ENCODE data around the gene ADORA3. TPM values are rescaled to one million over a fixed set of nuclear protein-coding genes. Genes with fewer than 3 reads are reported as not detected.

The ADORA3 gene
- total and polyA plus RNA-seq, 2 of the 4 experiments (the other 2 are of a cell fraction), result not detected

DNA sequence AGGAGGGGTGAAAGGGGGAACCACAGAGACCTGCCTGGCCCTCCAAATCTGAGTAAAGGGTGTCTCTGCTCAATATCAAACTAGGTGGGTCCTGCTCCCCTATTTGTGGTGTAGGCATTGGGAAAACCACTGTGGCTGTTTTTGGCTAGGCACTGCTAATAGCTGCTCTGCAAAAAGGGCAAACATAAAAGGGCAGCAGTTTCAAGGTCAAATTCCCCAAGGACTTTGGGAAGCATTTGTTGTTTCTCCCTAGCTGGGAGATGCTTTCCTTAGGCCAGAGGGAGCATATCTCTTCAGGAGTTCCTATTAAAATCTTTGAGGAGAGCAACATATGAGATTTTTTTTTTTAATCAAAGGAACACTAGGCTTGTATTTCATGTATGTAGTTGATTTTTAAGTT is 27.2 kb downstream of the ADORA3 start (continued):
- TF ChIP-seq POLR2A (IDR thresholded peaks at IDR 0.05; ENCODE audit: low read depth, low read length) (no peak), RAD21 (IDR thresholded peaks at IDR 0.05; ENCODE audit: low read length) (no peak), RFX5 (IDR thresholded peaks at IDR 0.05; ENCODE audit: low read depth, low read length) (no peak), SMC3 (IDR thresholded peaks at IDR 0.05; ENCODE audit: low read depth, low read length) (no peak), FOS (IDR thresholded peaks at IDR 0.05; ENCODE audit: low read depth, low read length) (no peak)

DNA sequence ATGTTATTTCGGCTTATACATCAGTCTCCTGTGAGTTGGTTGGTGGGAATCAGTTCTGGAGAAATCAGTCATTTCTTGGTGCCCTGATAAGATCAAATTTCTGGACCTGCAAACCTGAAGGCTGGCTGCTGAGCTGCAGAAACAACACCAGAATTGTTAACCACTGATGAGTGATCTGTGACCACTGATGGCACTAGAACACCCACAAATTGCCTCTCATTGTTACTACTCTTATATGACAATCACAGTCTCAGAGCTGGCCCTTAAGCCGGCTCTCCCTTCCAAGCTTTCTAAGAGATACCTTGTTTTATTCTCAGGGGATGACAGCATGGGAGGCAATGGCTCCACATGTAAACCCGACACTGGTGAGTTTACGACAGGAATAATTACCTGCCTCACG is 27.7 kb downstream of the ADORA3 start:
- no peak overlapping the region for H2BK15ac ChIP-seq (ENCODE audit: low read depth, low read length)
- H3K9me1 ChIP-seq (ENCODE audit: insufficient read depth, low read length), result no peaks in the 10 kb centered on the region
- H2BK20ac ChIP-seq (ENCODE audit: low read depth, low read length), result no peak overlapping the region
- H3K56ac ChIP-seq (ENCODE audit: extremely low read depth, insufficient read depth, low read length), result no peak overlapping the region
- H4K20me1 ChIP-seq (ENCODE audit: insufficient read depth, low read length), result no peaks in the 10 kb centered on the region
- no peak overlapping the region for H2AK9ac ChIP-seq (replicated peaks; ENCODE audit: low read depth, low read length, poor library complexity)
- no peak overlapping the region for H3K4ac ChIP-seq (ENCODE audit: low read depth, low read length)
- H3K79me1 ChIP-seq (ENCODE audit: low read depth in 1 of 2, low read length in 2 of 2), result no peaks in the 10 kb centered on the region
- dilution Hi-C loops (cut with HindIII; ENCODE audit: low sequenced_read_pairs, unreplicated experiment), result no loop called here
- POLR2A ChIA-PET (ENCODE audit: unreplicated experiment), result no interaction called here
- no peak overlapping the region for H2BK5ac ChIP-seq (ENCODE audit: low read depth, low read length, poor library complexity, severe bottlenecking)
- no peak overlapping the region for H3K27ac ChIP-seq (ENCODE audit: insufficient read depth, low read length)
- H2AK5ac ChIP-seq (ENCODE audit: low read depth, low read length), result no peak overlapping the region
- in situ Hi-C loops (cut with MboI; ENCODE audit: low sequenced_read_pairs), result loop anchor here (25.0 kb wide), 1 partner anchor 887 kb away; no protein-coding TSS in a partner anchor
- no peak overlapping the region for H4K5ac ChIP-seq (ENCODE audit: low read depth, low read length)
- no peak overlapping the region for H3K9ac ChIP-seq (ENCODE audit: low read depth, low read length)
- no peaks in the 10 kb centered on the region for H3K36me3 ChIP-seq (ENCODE audit: control insufficient read depth, insufficient read depth, low read length)
- H2AFZ ChIP-seq (replicated peaks; ENCODE audit: low read length, poor library complexity), result no peak overlapping the region
- no peak overlapping the region for H3K23ac ChIP-seq (ENCODE audit: low read depth, low read length)
- H3K18ac ChIP-seq (ENCODE audit: low read depth, low read length), result no peak overlapping the region
- no peak overlapping the region for H4K91ac ChIP-seq (ENCODE audit: insufficient read depth, low read depth, low read length)
- H2BK120ac ChIP-seq (ENCODE audit: low read depth, low read length), result no peak overlapping the region
- no peaks in the 10 kb centered on the region for H3K4me1 ChIP-seq (ENCODE audit: control insufficient read depth, insufficient read depth, low read length)
- H3K4me2 ChIP-seq (ENCODE audit: low read depth, low read length), result no peak overlapping the region
- H4K8ac ChIP-seq (ENCODE audit: low read depth in 2 of 2, low read length in 2 of 2), result no peak overlapping the region
- no peak for DNase-seq
- WGBS, 2 experiments (ENCODE audit: extremely low coverage in 2 of 2, insufficient read length in 1 of 2), result 86% methylated on average over 2 of the region's 5 CpGs; no CpG with 5 or more reads in 1 of the 2 experiments
- ATAC-seq (ENCODE audit: low read depth), result no peak
- no peak overlapping the region for H3K14ac ChIP-seq (replicated peaks; ENCODE audit: low read depth, low read length)
- TF ChIP-seq POLR2A (IDR thresholded peaks at IDR 0.05; ENCODE audit: low read depth, low read length) (no peak), NFE2L2 (IDR thresholded peaks at IDR 0.05; ENCODE audit: low read depth, low read length) (no peak), MAZ (IDR thresholded peaks at IDR 0.05; ENCODE audit: borderline replicate concordance, low read depth, low read length) (no peak), FOS (IDR thresholded peaks at IDR 0.05; ENCODE audit: low read depth, low read length) (no peak), MAFK (IDR thresholded peaks at IDR 0.05; ENCODE audit: low read depth, low read length) (no peak), CHD1 (IDR thresholded peaks at IDR 0.05; ENCODE audit: low read depth, low read length) (no peak), BHLHE40 (IDR thresholded peaks at IDR 0.05; ENCODE audit: low read depth, low read length) (no peak), RAD21 (IDR thresholded peaks at IDR 0.05; ENCODE audit: low read length) (no peak), SMC3 (IDR thresholded peaks at IDR 0.05; ENCODE audit: low read depth, low read length) (no peak), CEBPB (IDR thresholded peaks at IDR 0.05; ENCODE audit: low read depth, low read length) (no peak), RCOR1 (IDR thresholded peaks at IDR 0.05; ENCODE audit: insufficient replicate concordance, low read length) (no peak)
- TF ChIP-seq, protein P1, sequence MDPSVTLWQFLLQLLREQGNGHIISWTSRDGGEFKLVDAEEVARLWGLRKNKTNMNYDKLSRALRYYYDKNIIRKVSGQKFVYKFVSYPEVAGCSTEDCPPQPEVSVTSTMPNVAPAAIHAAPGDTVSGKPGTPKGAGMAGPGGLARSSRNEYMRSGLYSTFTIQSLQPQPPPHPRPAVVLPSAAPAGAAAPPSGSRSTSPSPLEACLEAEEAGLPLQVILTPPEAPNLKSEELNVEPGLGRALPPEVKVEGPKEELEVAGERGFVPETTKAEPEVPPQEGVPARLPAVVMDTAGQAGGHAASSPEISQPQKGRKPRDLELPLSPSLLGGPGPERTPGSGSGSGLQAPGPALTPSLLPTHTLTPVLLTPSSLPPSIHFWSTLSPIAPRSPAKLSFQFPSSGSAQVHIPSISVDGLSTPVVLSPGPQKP (IDR thresholded peaks at IDR 0.05; ENCODE audit: borderline replicate concordance, low read depth, low read length), result no peak
- TF ChIP-seq, protein P2, sequence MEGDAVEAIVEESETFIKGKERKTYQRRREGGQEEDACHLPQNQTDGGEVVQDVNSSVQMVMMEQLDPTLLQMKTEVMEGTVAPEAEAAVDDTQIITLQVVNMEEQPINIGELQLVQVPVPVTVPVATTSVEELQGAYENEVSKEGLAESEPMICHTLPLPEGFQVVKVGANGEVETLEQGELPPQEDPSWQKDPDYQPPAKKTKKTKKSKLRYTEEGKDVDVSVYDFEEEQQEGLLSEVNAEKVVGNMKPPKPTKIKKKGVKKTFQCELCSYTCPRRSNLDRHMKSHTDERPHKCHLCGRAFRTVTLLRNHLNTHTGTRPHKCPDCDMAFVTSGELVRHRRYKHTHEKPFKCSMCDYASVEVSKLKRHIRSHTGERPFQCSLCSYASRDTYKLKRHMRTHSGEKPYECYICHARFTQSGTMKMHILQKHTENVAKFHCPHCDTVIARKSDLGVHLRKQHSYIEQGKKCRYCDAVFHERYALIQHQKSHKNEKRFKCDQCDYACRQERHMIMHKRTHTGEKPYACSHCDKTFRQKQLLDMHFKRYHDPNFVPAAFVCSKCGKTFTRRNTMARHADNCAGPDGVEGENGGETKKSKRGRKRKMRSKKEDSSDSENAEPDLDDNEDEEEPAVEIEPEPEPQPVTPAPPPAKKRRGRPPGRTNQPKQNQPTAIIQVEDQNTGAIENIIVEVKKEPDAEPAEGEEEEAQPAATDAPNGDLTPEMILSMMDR (conservative IDR thresholded peaks at IDR 0.05; ENCODE audit: low read depth, low read length), result no peak
- TF ChIP-seq, protein P3, sequence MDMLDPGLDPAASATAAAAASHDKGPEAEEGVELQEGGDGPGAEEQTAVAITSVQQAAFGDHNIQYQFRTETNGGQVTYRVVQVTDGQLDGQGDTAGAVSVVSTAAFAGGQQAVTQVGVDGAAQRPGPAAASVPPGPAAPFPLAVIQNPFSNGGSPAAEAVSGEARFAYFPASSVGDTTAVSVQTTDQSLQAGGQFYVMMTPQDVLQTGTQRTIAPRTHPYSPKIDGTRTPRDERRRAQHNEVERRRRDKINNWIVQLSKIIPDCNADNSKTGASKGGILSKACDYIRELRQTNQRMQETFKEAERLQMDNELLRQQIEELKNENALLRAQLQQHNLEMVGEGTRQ (IDR thresholded peaks at IDR 0.05; ENCODE audit: low read depth, low read length), result no peak
- H3K27me3 ChIP-seq (ENCODE audit: control insufficient read depth, insufficient read depth, low read length), result no peaks in the 10 kb centered on the region
- CTCF ChIA-PET, result no interaction called here
- intact Hi-C loops (cut with micrococcal nuclease), result no loop called here
- no TSS peak for BruUV-seq (replicated peaks)
- no peak overlapping the region for H3K4me3 ChIP-seq (ENCODE audit: insufficient read depth, low read depth, low read length)
- no peaks in the 10 kb centered on the region for H3K9me3 ChIP-seq (ENCODE audit: control insufficient read depth, insufficient read depth, low read length)
